Hepatocyte (in vitro differentiated cells): Measurements from ENCODE around the gene MREG.

Experiments
- EZH2 ChIP-seq: fragments of 200-600 bp; sonication (generic); IDR thresholded peaks from 2 replicates; pipeline ENCODE4 v1.6.1; 2016; ENCODE audit warnings: antibody characterized with exemption, mild to moderate bottlenecking, borderline replicate concordance
- TF ChIP-seq, protein P1 (sequence below): fragments of 200-600 bp; sonication (generic); IDR thresholded peaks from 2 replicates; pipeline ENCODE4 v1.5.1; 2016; ENCODE audit warnings: antibody characterized with exemption, mild to moderate bottlenecking; ENCODE audit not compliant: poor library complexity

DNA sequence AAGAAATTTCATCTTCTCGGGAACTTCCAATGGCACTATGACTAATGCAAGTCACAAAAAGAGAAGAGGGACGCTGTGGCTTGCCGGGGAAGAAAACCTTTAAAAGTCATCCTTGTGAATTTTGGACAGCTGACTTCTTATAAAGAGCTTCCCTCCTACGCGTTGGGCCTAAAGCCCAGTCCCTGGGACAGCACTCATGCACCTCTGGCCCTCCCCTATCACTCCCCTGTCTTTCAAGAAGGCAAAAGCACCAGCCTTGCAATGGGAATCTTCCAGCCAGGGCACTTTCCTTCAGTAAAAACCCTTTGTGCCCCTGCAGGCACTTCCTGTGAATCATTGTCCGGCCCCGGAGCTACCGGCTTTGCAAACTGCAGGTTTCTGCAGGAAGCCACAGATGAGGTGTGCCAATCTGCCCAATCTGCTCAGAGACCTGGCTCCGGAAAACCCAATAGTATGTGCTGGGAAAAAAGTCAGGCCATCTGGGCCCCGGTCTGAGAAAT is 7.1 kb downstream of the MREG start:
- TF ChIP-seq, protein P1, sequence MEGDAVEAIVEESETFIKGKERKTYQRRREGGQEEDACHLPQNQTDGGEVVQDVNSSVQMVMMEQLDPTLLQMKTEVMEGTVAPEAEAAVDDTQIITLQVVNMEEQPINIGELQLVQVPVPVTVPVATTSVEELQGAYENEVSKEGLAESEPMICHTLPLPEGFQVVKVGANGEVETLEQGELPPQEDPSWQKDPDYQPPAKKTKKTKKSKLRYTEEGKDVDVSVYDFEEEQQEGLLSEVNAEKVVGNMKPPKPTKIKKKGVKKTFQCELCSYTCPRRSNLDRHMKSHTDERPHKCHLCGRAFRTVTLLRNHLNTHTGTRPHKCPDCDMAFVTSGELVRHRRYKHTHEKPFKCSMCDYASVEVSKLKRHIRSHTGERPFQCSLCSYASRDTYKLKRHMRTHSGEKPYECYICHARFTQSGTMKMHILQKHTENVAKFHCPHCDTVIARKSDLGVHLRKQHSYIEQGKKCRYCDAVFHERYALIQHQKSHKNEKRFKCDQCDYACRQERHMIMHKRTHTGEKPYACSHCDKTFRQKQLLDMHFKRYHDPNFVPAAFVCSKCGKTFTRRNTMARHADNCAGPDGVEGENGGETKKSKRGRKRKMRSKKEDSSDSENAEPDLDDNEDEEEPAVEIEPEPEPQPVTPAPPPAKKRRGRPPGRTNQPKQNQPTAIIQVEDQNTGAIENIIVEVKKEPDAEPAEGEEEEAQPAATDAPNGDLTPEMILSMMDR, result no peak
- no peak for TF ChIP-seq EZH2
